ENCODE data around the gene ZNF485. TPM values are rescaled to one million over a fixed set of nuclear protein-coding genes. Genes with fewer than 3 reads are reported as not detected.

Gene ZNF485
- polyA plus RNA-seq, 3 donors, result 0.19 to 0.79 (median 0.27) TPM

DNA sequence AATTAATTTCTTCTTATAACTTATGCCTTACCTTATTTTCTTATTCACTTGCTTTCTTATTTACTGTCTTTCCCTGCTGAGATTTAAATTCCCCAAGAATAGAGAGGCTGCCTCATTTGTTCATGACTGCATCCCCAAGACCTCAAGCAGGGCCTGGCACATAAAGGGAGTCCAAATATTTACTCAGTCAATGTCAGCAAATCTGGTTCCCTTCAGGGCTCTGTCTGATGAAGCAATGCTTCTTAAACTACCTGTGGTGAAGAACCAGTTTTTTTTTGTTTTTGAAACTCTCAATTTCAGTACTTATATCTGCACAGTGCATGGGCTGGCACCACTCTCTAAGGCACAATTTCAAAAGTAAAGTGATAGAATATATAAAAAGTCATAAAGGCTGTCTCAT is 36.6 kb upstream of the ZNF485 start:
- no peaks in the 10 kb centered on the region for H3K79me2 ChIP-seq (ENCODE audit: insufficient read depth, low read length)
- peaks cover 0 to 9% of the 10 kb centered on the region in 2 donors for H3K27me3 ChIP-seq (ENCODE audit: control insufficient read depth in 2 of 2, insufficient read depth in 2 of 2, low read length in 2 of 2)
- Mint-ChIP-seq H3K4me1 (peaks cover 12% of the 10 kb centered on the region), H3K9me3 (peaks cover 11 to 45% (median 26%) of the 10 kb centered on the region in 7 donors), H3K36me3 (peaks cover 2 to 4% of the 10 kb centered on the region in 2 donors), H3K27me3 (ENCODE audit: low read depth in 3 of 3) (peaks cover 6 to 14% (median 7%) of the 10 kb centered on the region in 3 donors), H3K4me3 (no peak overlapping the region), H3K27ac (no peak overlapping the region)
- intact Hi-C loops (cut with micrococcal nuclease), result no loop called here
- no peak overlapping the region for H2AFZ ChIP-seq (ENCODE audit: insufficient read depth, low read depth, low read length, poor library complexity, severe bottlenecking)
- no peaks in the 10 kb centered on the region for H4K20me1 ChIP-seq (ENCODE audit: insufficient read depth, low read length)
- no peak overlapping the region for H3K27ac ChIP-seq (ENCODE audit: low read depth in 1 of 2, low read length in 2 of 2)
- H3K4me3 ChIP-seq (replicated peaks in 1 of 3; ENCODE audit: low read depth in 2 of 3, low read length in 3 of 3), result no peak overlapping the region
- no peak overlapping the region for H3K4me2 ChIP-seq (replicated peaks; ENCODE audit: extremely low read depth, low read length, poor library complexity, severe bottlenecking)
- peaks cover 11 to 29% of the 10 kb centered on the region in 2 donors for H3K9me3 ChIP-seq (replicated peaks in 1 of 2; ENCODE audit: control insufficient read depth in 1 of 2, insufficient read depth in 1 of 2, low read length in 2 of 2)
- H3K4me1 ChIP-seq (ENCODE audit: control insufficient read depth in 1 of 2, insufficient read depth in 2 of 2, low read length in 2 of 2), result peaks cover 11 to 22% of the 10 kb centered on the region in 2 donors
- H3K9ac ChIP-seq (ENCODE audit: insufficient read depth, low read length, poor library complexity, severe bottlenecking), result no peak overlapping the region
- TF ChIP-seq, protein P1, sequence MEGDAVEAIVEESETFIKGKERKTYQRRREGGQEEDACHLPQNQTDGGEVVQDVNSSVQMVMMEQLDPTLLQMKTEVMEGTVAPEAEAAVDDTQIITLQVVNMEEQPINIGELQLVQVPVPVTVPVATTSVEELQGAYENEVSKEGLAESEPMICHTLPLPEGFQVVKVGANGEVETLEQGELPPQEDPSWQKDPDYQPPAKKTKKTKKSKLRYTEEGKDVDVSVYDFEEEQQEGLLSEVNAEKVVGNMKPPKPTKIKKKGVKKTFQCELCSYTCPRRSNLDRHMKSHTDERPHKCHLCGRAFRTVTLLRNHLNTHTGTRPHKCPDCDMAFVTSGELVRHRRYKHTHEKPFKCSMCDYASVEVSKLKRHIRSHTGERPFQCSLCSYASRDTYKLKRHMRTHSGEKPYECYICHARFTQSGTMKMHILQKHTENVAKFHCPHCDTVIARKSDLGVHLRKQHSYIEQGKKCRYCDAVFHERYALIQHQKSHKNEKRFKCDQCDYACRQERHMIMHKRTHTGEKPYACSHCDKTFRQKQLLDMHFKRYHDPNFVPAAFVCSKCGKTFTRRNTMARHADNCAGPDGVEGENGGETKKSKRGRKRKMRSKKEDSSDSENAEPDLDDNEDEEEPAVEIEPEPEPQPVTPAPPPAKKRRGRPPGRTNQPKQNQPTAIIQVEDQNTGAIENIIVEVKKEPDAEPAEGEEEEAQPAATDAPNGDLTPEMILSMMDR (IDR thresholded peaks at IDR 0.05), result no peak
- no peaks in the 10 kb centered on the region for H3K36me3 ChIP-seq (replicated peaks in 1 of 2; ENCODE audit: control insufficient read depth in 1 of 2, insufficient read depth in 2 of 2, low read length in 2 of 2)
- DNase-seq, result no peak

DNA sequence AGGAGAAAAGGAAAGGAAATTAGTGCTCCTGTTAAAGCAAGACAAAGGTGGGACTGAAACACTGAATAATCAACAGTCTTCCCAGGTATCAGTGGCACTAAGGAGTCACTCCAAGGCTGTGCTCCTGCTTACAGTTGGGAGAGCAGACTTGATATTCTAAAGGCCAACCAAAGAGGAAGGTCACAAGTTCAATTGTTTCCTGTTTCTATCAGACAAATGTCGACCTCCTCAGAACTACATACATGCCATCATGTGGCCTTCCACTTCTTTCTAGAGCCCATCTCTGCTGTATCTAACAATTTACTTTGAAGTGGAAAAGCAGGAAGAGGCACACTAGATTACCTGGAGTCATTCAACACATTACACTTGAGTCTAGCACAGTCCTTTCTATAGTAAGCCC is 35.3 kb upstream of the ZNF485 start:
- Histone ChIP-seq H3K4me2 (replicated peaks; ENCODE audit: extremely low read depth, low read length, poor library complexity, severe bottlenecking) (no peak overlapping the region), H3K27ac (ENCODE audit: low read depth in 1 of 2, low read length in 2 of 2) (no peak overlapping the region), H3K9ac (ENCODE audit: insufficient read depth, low read length, poor library complexity, severe bottlenecking) (no peak overlapping the region), H3K9me3 (replicated peaks in 1 of 2; ENCODE audit: control insufficient read depth in 1 of 2, insufficient read depth in 1 of 2, low read length in 2 of 2) (peaks cover 16 to 33% of the 10 kb centered on the region in 2 donors), H3K4me3 (replicated peaks in 1 of 3; ENCODE audit: low read depth in 2 of 3, low read length in 3 of 3) (no peak overlapping the region), H2AFZ (ENCODE audit: insufficient read depth, low read depth, low read length, poor library complexity, severe bottlenecking) (no peak overlapping the region), H3K36me3 (replicated peaks in 1 of 2; ENCODE audit: control insufficient read depth in 1 of 2, insufficient read depth in 2 of 2, low read length in 2 of 2) (no peaks in the 10 kb centered on the region), H3K4me1 (ENCODE audit: control insufficient read depth in 1 of 2, insufficient read depth in 2 of 2, low read length in 2 of 2) (peaks cover 13 to 25% of the 10 kb centered on the region in 2 donors), H3K79me2 (ENCODE audit: insufficient read depth, low read length) (no peaks in the 10 kb centered on the region), H3K27me3 (ENCODE audit: control insufficient read depth in 2 of 2, insufficient read depth in 2 of 2, low read length in 2 of 2) (peaks cover 0 to 9% of the 10 kb centered on the region in 2 donors), H4K20me1 (ENCODE audit: insufficient read depth, low read length) (no peaks in the 10 kb centered on the region)
- WGBS (ENCODE audit: insufficient coverage), result 0% methylated on average over 1 of the region's 1 CpG
- Mint-ChIP-seq H3K9me3 (peaks cover 22 to 46% (median 36%) of the 10 kb centered on the region in 7 donors), H3K27me3 (ENCODE audit: low read depth in 3 of 3) (peaks cover 8 to 18% (median 14%) of the 10 kb centered on the region in 3 donors), H3K36me3 (peaks cover 2 to 4% of the 10 kb centered on the region in 2 donors), H3K27ac (no peak overlapping the region), H3K4me3 (no peak overlapping the region), H3K4me1 (peaks cover 17% of the 10 kb centered on the region)
- TF ChIP-seq, protein P1 (IDR thresholded peaks at IDR 0.05), result no peak
- intact Hi-C loops (cut with micrococcal nuclease), result no loop called here
- DNase-seq, result peak; percentile 7 to 30 (median 16)

Measured in CD14-positive monocyte (primary cell).